A549 treated with AZD9567 at 1 μM for 4 hours (cell line): ENCODE data around the gene LTBP3. TPM values are rescaled to one million over a fixed set of nuclear protein-coding genes. Genes with fewer than 3 reads are reported as not detected.

Experiments
- total RNA-seq: library from RNA; stranded (reverse); fragments of 200-300 nt; extraction: Qiagen RNA extraction; gene quantifications from 5 replicates; pipeline ENCODE4 v1.2.3, GENCODE V29; 2022; ENCODE audit not compliant: insufficient read depth

LTBP3 gene
- total RNA-seq: 65.1 to 117 TPM (median 101 TPM) in 5 replicates

DNA sequence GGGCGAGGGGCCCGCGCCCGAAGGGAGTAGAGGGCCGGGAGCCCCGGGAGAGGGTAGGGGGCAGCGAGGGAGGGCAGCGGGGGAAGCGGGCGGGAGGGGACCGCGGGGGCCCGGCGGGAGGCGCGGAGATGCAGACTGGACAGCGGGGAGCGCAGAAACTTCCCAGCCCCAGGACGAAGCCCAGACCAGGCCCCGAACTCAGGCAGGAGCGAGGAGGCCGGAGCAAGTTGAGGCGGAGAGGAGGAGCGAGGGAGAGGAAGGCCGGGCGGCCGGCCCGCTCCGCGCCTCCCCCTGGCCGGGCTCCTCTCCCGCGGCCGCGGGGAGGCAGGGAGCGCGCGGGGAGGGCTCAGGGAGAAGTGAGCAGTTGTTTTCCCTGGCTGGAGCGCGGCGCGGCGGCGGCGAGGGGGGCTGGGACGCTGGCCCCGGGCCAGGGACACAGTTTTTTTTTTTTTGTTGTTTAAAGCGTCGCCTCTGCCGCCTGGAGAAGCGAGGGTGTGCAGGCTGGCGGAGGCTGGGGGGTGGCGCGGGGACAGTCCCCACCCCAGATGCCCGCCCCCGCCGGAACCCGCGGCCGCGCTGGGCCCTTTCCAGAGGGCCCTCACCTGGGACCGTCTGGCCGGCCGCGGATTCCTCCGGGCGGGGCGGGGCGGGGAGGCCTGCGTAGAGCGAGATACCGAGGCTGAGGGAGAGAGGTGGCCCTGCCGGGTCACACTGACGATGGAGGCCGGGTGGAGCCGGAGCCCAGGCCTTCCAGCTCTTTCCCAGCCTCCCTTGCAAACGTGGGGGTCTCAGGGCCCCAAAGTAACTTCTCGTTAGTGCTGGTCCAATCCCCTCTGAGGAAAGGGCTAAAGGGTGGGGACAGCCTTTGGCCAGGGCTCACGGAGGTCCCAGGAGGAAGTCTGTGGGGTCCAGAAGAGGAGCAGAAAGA lies at the start of gene LTBP3:
Gene LTBP3 (minus strand): TSS at position 358 of the 928 bp plus-strand sequence. CDS start 400 bp downstream, outside the sequence.

DNA sequence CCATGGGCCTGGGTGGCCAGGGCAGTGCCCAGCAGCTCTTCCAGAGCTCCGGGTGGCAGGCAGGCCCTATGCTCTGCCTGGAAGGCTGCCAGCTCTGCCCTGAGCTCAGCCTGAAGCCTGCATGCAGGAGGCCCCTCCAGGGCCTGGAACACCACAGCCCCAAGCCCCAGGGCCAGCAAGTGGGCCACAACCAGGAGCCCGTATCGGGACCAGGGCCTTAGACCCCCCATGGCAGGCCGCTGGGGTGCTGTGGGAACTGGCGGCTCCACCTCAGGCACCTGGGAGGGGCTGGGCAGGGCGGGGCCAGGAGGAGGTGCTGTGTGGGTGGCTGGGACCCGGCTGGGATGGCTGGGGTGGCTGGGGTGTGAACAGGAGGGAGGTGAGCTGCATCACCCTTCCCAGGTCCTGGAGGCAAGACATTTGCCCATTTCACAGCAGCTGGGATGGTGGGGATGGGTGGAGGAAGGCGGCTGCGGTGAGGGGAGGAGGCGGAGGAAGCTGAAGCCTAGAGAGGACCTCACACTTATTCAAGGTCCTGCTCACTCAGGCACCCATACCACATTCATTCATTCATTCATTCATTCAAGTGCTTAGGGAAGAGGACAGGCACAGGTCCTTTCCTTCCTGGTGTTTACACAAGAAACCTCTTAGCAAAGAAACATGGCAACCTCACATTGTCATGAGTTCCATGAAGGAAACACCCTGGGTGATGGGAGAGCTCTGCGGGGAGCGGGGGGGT lies 37.6 kb upstream of the LTBP3 start, which contains the start of gene KCNK7:
Gene KCNK7 (minus strand): TSS at position 258 of the 739 bp plus-strand sequence. CDS start 28 bp downstream, at position 230.

DNA sequence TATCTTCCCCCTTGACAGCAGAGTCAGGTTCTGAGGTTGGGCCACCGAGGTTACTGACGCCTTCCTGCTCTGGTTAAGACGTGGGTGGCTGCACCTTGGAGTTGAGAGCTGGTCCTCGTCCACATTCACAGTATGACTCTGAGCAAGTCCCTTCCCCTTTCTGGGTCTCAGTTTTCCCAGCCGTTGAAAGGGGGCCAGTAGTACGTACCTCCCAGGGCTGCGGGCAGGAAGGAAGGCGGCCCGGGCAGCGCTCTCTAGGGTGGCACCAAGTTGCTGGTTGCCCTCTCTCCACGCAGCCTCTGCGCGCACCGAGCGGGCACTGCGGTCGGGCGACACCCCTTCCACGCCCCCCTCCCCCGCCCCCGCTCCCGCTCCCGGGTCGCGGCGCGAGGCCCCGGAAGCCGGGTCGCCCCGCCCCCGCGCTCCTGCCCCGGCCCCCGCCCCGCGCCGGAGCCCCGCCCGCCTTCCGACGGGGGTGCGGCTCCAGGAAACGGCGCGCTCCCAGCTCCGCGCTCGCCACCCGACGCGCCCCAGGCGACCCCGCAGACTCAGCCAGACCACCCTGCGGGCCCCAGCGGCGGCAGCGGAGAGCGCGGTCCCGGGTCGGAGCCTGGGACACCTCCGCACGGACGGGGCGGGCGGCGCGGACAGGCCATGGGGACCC lies 17.5 kb upstream of the LTBP3 start, which contains the start of gene EHBP1L1:
Gene EHBP1L1 (plus strand): TSS at position 486 of the 664 bp plus-strand sequence. CDS start 250 bp downstream, outside the sequence.

DNA sequence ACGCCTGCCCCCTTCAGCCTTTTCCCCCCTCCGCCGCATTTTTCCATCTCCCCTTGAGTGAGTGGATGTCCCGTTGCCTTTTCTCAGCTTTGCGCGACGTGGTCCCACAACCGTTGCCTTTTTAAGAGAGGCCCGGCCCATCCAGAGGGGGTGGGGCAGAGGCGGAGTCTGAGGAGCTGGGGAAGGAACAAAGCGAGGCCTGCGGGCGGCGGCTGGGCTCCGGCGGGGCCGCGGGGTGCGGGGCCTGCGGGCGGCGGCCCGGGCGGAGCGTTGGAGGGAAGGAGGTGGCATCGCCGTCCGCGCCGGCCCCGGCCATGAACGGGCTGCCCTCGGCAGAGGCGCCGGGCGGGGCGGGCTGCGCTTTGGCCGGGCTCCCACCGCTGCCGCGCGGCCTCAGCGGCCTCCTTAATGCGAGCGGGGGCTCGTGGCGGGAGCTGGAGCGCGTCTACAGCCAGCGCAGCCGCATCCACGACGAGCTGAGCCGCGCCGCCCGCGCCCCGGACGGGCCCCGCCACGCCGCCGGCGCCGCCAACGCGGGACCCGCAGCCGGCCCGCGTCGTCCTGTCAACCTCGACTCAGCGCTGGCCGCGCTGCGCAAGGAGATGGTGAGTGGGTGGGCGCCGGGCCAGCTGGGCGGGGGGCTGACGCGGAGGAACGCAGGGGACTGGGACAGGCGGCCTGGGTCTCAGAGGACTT lies 14.3 kb upstream of the LTBP3 start, which contains the start of gene FAM89B:
Gene FAM89B (plus strand): TSS at position 183 of the 696 bp plus-strand sequence. CDS start 132 bp downstream, at position 315.

DNA sequence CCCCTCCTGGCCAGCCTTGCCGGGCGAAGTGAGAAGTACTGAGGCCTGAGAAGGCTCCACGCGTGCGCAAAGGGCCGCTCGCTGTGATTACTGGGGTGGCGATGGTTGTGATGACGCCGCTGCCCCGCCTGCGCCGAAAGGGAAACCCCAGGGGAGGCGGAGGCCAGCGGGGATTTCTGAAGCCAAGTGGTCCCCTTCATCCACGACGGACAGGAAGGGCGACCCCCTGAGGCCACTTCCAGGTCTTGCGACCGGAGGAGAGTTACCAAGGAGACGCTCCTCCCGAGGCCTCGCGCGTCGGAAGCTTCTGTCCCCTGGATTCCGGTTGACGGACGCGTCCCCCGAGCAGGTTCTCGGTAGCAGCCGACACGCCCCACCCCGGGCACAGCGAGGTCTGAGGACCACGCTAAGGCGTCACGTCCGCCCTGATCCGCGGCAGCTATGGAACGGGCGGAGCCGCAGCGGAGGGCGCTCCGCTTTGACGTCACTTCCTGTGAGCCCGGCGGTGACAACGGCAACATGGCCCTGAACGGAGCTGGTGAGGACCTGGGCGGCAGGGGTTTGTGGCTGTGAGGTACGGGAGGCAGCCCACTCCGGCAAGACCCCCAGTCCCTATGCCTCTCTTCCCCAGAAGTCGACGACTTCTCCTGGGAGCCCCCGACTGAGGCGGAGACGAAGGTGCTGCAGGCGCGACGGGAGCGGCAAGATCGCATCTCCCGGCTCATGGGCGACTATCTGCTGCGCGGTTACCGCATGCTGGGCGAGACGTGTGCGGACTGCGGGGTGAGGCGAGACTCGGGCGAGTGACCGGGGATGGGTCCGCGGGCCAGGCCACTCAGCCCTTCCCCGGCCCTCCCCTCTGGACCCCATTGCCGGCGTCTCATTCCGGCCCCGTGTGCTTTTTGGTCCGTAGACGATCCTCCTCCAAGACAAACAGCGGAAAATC lies 12.1 kb upstream of the LTBP3 start, which contains the start of gene ZNRD2:
Gene ZNRD2 (plus strand): TSS at position 505 of the 946 bp plus-strand sequence. CDS start 15 bp downstream, at position 520.

DNA sequence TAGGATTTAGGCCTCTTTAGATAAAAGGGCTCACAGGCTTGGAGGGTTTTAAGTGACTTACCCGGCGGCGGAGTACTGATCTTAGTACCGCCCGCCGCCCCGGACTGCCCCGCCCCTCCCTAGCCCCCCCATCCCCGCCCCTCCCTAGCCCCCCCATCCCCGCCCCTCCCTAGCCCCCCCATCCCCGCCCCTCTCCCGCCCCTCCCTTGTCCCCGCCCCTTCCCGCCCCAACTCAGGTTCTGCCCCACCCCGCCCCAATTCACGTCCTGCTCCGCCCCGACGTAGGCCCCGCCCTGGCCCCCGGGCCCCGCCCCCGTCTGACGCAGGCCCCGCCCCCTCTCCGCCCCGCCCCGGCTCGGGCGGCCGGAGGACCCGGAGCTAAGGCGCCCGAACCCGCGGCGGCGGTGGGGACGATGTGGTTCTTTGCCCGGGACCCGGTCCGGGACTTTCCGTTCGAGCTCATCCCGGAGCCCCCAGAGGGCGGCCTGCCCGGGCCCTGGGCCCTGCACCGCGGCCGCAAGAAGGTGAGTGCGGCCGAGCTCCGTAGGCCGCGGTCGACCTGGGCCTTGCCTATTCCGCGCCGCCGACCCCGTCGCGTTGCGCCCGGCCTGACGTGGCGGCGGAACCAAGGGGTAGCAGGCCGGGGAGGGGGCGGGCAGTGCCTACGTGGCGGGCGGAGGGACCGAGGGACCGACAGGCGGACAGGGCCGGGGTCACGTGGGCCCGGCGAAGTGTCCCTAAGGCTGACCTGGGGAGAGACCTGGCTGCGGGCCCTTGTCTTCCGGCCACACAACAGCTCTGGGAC lies 33.2 kb downstream of the LTBP3 start, which contains the start of gene SCYL1:
Gene SCYL1 (plus strand): TSS at position 343 of the 805 bp plus-strand sequence. CDS start 71 bp downstream, at position 414.

DNA sequence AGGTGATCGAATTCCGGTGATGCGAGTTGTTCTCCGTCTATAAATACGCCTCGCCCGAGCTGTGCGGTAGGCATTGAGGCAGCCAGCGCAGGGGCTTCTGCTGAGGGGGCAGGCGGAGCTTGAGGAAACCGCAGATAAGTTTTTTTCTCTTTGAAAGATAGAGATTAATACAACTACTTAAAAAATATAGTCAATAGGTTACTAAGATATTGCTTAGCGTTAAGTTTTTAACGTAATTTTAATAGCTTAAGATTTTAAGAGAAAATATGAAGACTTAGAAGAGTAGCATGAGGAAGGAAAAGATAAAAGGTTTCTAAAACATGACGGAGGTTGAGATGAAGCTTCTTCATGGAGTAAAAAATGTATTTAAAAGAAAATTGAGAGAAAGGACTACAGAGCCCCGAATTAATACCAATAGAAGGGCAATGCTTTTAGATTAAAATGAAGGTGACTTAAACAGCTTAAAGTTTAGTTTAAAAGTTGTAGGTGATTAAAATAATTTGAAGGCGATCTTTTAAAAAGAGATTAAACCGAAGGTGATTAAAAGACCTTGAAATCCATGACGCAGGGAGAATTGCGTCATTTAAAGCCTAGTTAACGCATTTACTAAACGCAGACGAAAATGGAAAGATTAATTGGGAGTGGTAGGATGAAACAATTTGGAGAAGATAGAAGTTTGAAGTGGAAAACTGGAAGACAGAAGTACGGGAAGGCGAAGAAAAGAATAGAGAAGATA lies 59.0 kb downstream of the LTBP3 start, which contains the start of gene MALAT1:
Gene MALAT1 (plus strand): TSS at position 69 of the 736 bp plus-strand sequence.

Other genes starting within 250 kb of the LTBP3 start
- 15.9 to 20.4 TPM (median 17.2 TPM) in 5 replicates for gene CDC42EP2, start 243.5 kb downstream of the LTBP3 start, total RNA-seq
- 39.2 to 41.2 TPM (median 40.8 TPM) in 5 replicates for gene DPF2, start 224.5 kb downstream of the LTBP3 start, total RNA-seq
- gene TIGD3, start 203.6 kb downstream of the LTBP3 start, total RNA-seq: 1.3 TPM in 5 replicates
- 8.5 to 11.6 TPM (median 10.3 TPM) in 5 replicates for gene SLC25A45, start 175.7 kb downstream of the LTBP3 start, total RNA-seq
- 33.7 to 57.0 TPM (median 56.4 TPM) in 5 replicates for gene FRMD8, start 171.7 kb downstream of the LTBP3 start, total RNA-seq
- 95.1 to 289 TPM (median 267 TPM) in 5 replicates for gene NEAT1, start 135.6 kb downstream of the LTBP3 start, total RNA-seq
- 55.2 to 111 TPM (median 88.6 TPM) in 5 replicates for gene MALAT1, start 59.3 kb downstream of the LTBP3 start, total RNA-seq
- 37.6 to 65.4 TPM (median 64.4 TPM) in 5 replicates for gene SCYL1, start 33.3 kb downstream of the LTBP3 start, total RNA-seq
- gene ZNRD2, start 12.1 kb upstream of the LTBP3 start, total RNA-seq: 69.5 to 80.8 TPM (median 77.9 TPM) in 5 replicates
- 20.8 to 56.1 TPM (median 50.0 TPM) in 5 replicates for gene FAM89B, start 14.2 kb upstream of the LTBP3 start, total RNA-seq
- 22.6 to 35.1 TPM (median 32.7 TPM) in 5 replicates for gene EHBP1L1, start 17.7 kb upstream of the LTBP3 start, total RNA-seq
- 0.26 to 1.4 TPM (median 0.77 TPM) in 4 of 5 replicates, not detected in the other for gene KCNK7, start 37.4 kb upstream of the LTBP3 start, total RNA-seq
- gene MAP3K11, start 55.9 kb upstream of the LTBP3 start, total RNA-seq: 44.0 to 49.5 TPM (median 47.5 TPM) in 5 replicates
- 25.3 to 38.8 TPM (median 37.9 TPM) in 5 replicates for gene PCNX3, start 57.4 kb upstream of the LTBP3 start, total RNA-seq
- 11.1 to 21.7 TPM (median 18.4 TPM) in 5 replicates for gene SIPA1, start 79.7 kb upstream of the LTBP3 start, total RNA-seq
- gene RELA, start 104.6 kb upstream of the LTBP3 start, total RNA-seq: 52.1 to 79.3 TPM (median 74.8 TPM) in 5 replicates
- 31.3 to 46.9 TPM (median 45.7 TPM) in 5 replicates for gene KAT5, start 153.9 kb upstream of the LTBP3 start, total RNA-seq
- gene RNASEH2C, start 162.4 kb upstream of the LTBP3 start, total RNA-seq: 26.8 to 55.4 TPM (median 52.8 TPM) in 5 replicates
- 6.6 to 12.9 TPM (median 11.5 TPM) in 5 replicates for gene AP5B1, start 222.6 kb upstream of the LTBP3 start, total RNA-seq
- gene OVOL1, start 228.7 kb upstream of the LTBP3 start, total RNA-seq: 0.05 to 0.09 TPM (median 0.09 TPM) in 4 of 5 replicates, not detected in the other